ENCODE measurements around the gene UNC93B1. TPM values are rescaled to one million over a fixed set of nuclear protein-coding genes. Genes with fewer than 3 reads are reported as not detected.

UNC93B1 gene
- polyA plus RNA-seq, 2 of the 4 experiments (the other 2 are of a cell fraction), result 49.4 to 51.2 TPM

DNA sequence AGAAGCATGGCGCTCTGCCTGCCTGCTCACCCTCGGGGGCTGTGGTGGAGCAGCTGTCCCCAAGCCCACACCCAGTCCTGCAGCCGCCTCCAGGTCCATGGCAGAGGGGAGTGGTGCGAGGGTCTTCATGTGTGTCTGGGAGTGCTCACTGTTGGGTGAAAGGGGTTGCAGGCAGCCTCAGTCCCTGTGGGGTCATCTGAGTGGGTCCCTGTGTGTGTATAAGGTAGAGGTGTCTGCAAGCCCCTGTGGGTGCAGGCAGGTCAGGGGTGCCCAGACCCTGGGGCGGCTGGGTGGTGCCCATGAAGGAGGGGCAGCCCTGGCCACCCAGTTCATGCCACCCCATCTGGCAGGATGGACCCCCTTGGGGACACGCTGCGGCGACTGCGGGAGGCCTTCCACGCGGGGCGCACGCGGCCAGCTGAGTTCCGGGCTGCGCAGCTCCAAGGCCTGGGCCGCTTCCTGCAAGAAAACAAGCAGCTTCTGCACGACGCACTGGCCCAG is 11.1 kb upstream of the UNC93B1 start:
- ChIA-PET POLR2A (interaction anchor here (1.0 to 3.8 kb wide), 7 partner anchors 12 to 28 kb away, joined by 3 to 37 read pairs (median 7); partner anchors contain the start of gene NDUFS8), CTCF (interaction anchor here (1.0 to 3.9 kb wide), 7 partner anchors 7 to 194 kb away, joined by 3 to 23 read pairs (median 4); no protein-coding TSS in a partner anchor)
- no peak for FAIRE-seq

DNA sequence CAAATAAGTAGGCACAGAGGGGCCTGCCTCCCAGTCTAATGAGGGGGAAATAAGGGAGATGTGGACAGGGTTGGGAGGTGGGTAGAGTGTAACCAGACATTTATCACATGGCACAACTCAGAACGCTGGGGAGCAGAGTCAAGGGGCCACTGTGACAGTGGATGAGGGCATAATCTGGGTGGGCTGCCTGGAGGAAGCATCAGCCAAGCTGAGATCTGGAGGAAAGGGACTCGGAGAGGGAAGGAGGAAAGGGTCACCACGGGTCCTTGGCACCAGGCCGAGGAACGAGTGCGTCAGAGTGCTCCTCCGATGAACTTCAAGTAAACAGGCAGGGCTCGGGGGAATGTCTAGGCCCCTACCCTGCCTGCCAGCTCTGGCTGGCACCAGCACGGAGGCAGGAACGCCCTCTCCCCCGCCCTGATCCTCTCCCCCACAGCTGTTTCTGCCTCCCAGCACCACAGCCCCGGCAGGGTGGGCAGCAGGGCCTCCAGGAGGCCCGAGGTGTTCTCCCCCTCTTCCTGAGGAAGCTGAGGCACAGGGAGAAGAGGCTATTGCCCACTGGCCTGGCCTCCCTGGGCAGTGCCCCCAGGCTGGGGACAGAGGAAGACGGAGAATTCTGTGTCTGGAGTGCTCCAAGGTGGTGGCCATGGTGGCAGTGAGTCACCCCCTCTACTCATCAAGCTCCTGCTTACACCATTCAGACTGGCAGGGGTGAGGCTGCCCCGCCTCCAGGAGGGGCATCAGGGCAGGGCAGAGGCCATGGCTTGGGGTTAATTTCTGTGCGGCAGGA is 10.5 kb upstream of the UNC93B1 start:
- no peaks in the 10 kb centered on the region for H3K9me3 ChIP-seq
- ChIA-PET CTCF (interaction anchor here (0.9 to 3.9 kb wide), 9 partner anchors 8 to 195 kb away, joined by 3 to 23 read pairs (median 4); partner anchors contain the start of gene UNC93B1), POLR2A (interaction anchor here (0.8 to 3.8 kb wide), 8 partner anchors 9 to 29 kb away, joined by 3 to 37 read pairs (median 6); partner anchors contain the start of gene NDUFS8)
- 0% methylated on average over 12 of the region's 16 CpGs for WGBS (ENCODE audit: missing lambda C conversion rate)
- peak overlapping the region; percentile 96 for H3K4me2 ChIP-seq
- H3K4me3 ChIP-seq, result peak overlapping the region; percentile 8; the same call in 2 of the 3 replicates
- peak; percentile 49 to 59 for ATAC-seq
- H3K27ac ChIP-seq, result peak overlapping the region; percentile 99 to 100
- peak; percentile 94 for FAIRE-seq
- peak; percentile 89 to 100 for DNase-seq (ENCODE audit: low read depth in 1 of 2, low spot score in 1 of 2)
- peaks cover 83% of the 10 kb centered on the region for H3K4me1 ChIP-seq
- TF ChIP-seq HEYL (CRISPR knock-in tag; IDR thresholded peaks at IDR 0.05), result peak; percentile 48; the same call in 1 of the 2 replicates
- TF ChIP-seq EP300 (IDR thresholded peaks at IDR 0.05), result peak; percentile 84 to 93; a peak in 4 of 5 replicates
- TF ChIP-seq RARB (CRISPR knock-in tag; IDR thresholded peaks at IDR 0.05), result peak; percentile 95
- TF ChIP-seq CEBPB (IDR thresholded peaks at IDR 0.05), result peak; percentile 7 to 49; a peak in 1 of 4 replicates
- TF ChIP-seq RNF2 (IDR thresholded peaks at IDR 0.05; ENCODE audit: borderline replicate concordance, low read depth), result no peak
- no peak for TF ChIP-seq CHD2 (IDR thresholded peaks at IDR 0.05; ENCODE audit: low read length, partially characterized antibody)
- 0 out of 2 replicates have a peak, but pooled peaks have one; percentile 88 for TF ChIP-seq RCOR1 (IDR thresholded peaks at IDR 0.05; ENCODE audit: low read depth, low read length)
- no peak for TF ChIP-seq MAFK (IDR thresholded peaks at IDR 0.05; ENCODE audit: partially characterized antibody)
- TF ChIP-seq HOXB5 (CRISPR knock-in tag; IDR thresholded peaks at IDR 0.05), result peak; percentile 73; the same call in 1 of the 2 replicates
- TF ChIP-seq HOXB13 (CRISPR knock-in tag; IDR thresholded peaks at IDR 0.05; ENCODE audit: low read depth), result peak; percentile 94
- peak; percentile 95 for TF ChIP-seq ZNF302 (CRISPR knock-in tag; IDR thresholded peaks at IDR 0.05)
- TF ChIP-seq MYC (IDR thresholded peaks at IDR 0.05; ENCODE audit: borderline replicate concordance, low read length), result peak; percentile 30; the same call in 1 of the 2 replicates
- no peak for TF ChIP-seq HDAC2 (IDR thresholded peaks at IDR 0.05)
- no peak for TF ChIP-seq NPAS2 (CRISPR knock-in tag; IDR thresholded peaks at IDR 0.05; ENCODE audit: borderline replicate concordance)
- TF ChIP-seq MAX (IDR thresholded peaks at IDR 0.05), result peak; percentile 89
- no peak for TF ChIP-seq CTCF (IDR thresholded peaks at IDR 0.05)
- TF ChIP-seq NFE2L2 (conservative IDR thresholded peaks at IDR 0.05; ENCODE audit: low read length), result no peak; the same call in 1 of the 2 replicates
- peak in 1 of 2 experiments; percentile 5; a peak in 2 of 5 replicates for TF ChIP-seq RAD21 (conservative IDR thresholded peaks at IDR 0.05 in 1 of 2, IDR thresholded peaks at IDR 0.05 in 1 of 2)
- peak; percentile 84; the same call in 1 of the 3 replicates for TF ChIP-seq BCL3 (IDR thresholded peaks at IDR 0.05)
- peak; percentile 26; the same call in 2 of the 3 replicates for TF ChIP-seq SMC3 (IDR thresholded peaks at IDR 0.05)
- TF ChIP-seq FOSL2 (IDR thresholded peaks at IDR 0.05), result peak; percentile 86
- TF ChIP-seq FOSL2 (CRISPR knock-in tag; IDR thresholded peaks at IDR 0.05), result peak; percentile 97

More for the DNA sequence above, 11.1 kb upstream of the UNC93B1 start:
- Histone ChIP-seq H3K27ac (peak overlapping the region; percentile 99 to 100), H3K4me2 (peak overlapping the region; percentile 96), H3K4me1 (peaks cover 84% of the 10 kb centered on the region), H3K4me3 (peak overlapping the region; percentile 20; the same call in 2 of the 3 replicates), H3K9me3 (no peaks in the 10 kb centered on the region)
- WGBS (ENCODE audit: missing lambda C conversion rate), result 0% methylated on average over 2 of the region's 19 CpGs
- ATAC-seq (no peak), DNase-seq (ENCODE audit: low read depth in 1 of 2, low spot score in 1 of 2) (no peak)
- TF ChIP-seq HEYL (CRISPR knock-in tag; IDR thresholded peaks at IDR 0.05) (peak; percentile 70; the same call in 1 of the 2 replicates), POLR2AphosphoS2 (conservative IDR thresholded peaks at IDR 0.05; ENCODE audit: low read length) (no peak), JUNB (IDR thresholded peaks at IDR 0.05) (no peak), HOXA7 (CRISPR knock-in tag; IDR thresholded peaks at IDR 0.05) (peak; percentile 88; the same call in 1 of the 2 replicates), TFCP2L1 (CRISPR knock-in tag; IDR thresholded peaks at IDR 0.05) (0 out of 2 replicates have a peak, but pooled peaks have one; percentile 58), MYC (IDR thresholded peaks at IDR 0.05; ENCODE audit: borderline replicate concordance, low read length) (no peak; the same call in 1 of the 2 replicates), HOXB13 (CRISPR knock-in tag; IDR thresholded peaks at IDR 0.05; ENCODE audit: low read depth) (peak; percentile 95), EHF (CRISPR knock-in tag; IDR thresholded peaks at IDR 0.05) (peak; percentile 93), POLR2A (IDR thresholded peaks at IDR 0.05; ENCODE audit: low read length) (peak; percentile 33; the same call in 1 of the 2 replicates), ZNF302 (CRISPR knock-in tag; IDR thresholded peaks at IDR 0.05) (peak; percentile 74; the same call in 1 of the 2 replicates), RAD21 (conservative IDR thresholded peaks at IDR 0.05 in 1 of 2, IDR thresholded peaks at IDR 0.05 in 1 of 2) (no peak), EP300 (IDR thresholded peaks at IDR 0.05) (no peak), ZFP36 (IDR thresholded peaks at IDR 0.05; ENCODE audit: borderline replicate concordance, partially characterized antibody) (peak; percentile 13), FOXS1 (CRISPR knock-in tag; IDR thresholded peaks at IDR 0.05) (peak; percentile 69; the same call in 1 of the 2 replicates), TP53 (CRISPR knock-in tag; IDR thresholded peaks at IDR 0.05) (peak; percentile 82), ZSCAN20 (CRISPR knock-in tag; IDR thresholded peaks at IDR 0.05) (no peak; the same call in 1 of the 2 replicates), HOXB5 (CRISPR knock-in tag; IDR thresholded peaks at IDR 0.05) (peak; percentile 89), FOSB (CRISPR knock-in tag; IDR thresholded peaks at IDR 0.05) (peak; percentile 90)
- TF ChIP-seq, protein P1, sequence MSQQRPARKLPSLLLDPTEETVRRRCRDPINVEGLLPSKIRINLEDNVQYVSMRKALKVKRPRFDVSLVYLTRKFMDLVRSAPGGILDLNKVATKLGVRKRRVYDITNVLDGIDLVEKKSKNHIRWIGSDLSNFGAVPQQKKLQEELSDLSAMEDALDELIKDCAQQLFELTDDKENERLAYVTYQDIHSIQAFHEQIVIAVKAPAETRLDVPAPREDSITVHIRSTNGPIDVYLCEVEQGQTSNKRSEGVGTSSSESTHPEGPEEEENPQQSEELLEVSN (IDR thresholded peaks at IDR 0.05; ENCODE audit: borderline replicate concordance, low read depth), result no peak
- TF ChIP-seq, protein P2, sequence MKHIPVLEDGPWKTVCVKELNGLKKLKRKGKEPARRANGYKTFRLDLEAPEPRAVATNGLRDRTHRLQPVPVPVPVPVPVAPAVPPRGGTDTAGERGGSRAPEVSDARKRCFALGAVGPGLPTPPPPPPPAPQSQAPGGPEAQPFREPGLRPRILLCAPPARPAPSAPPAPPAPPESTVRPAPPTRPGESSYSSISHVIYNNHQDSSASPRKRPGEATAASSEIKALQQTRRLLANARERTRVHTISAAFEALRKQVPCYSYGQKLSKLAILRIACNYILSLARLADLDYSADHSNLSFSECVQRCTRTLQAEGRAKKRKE (CRISPR knock-in tag; IDR thresholded peaks at IDR 0.05; ENCODE audit: low read depth), result no peak; the same call in 1 of the 2 replicates

Measured in A549 (cell line).